Heart left ventricle (tissue), 16 donors: Measurements from ENCODE around the gene TPD52L2. TPM values are rescaled to one million over a fixed set of nuclear protein-coding genes. Genes with fewer than 3 reads are reported as not detected.

Source experiments
- ATAC-seq, 4 donors: fragments of 200-7000 bp; cut with Tn5 transposase; one replicate each; pipeline ENCODE4 v1.9.1; 2020 to 2022; ENCODE audit warnings: moderate library complexity in 4 of 4, mild to moderate bottlenecking in 3 of 4, moderate number of reproducible peaks in 1 of 4
- DNase-seq, 5 donors: peaks; one replicate each; pipeline ENCODE4 v3.0.0-alpha.2; 2020
- H3K27ac ChIP-seq, 12 donors: fragments of 200-600 bp; sonication (generic) in 4 of 12; one replicate each; pipeline versions ENCODE4 v1.5.0 to v1.8.0; 2016 to 2022; ENCODE audit warnings: mild to moderate bottlenecking in 2 of 12
- H3K27me3 ChIP-seq, 9 donors: fragments of 200-600 bp; sonication (generic) in 2 of 9; one replicate each; pipeline versions ENCODE4 v1.5.1 to v1.8.0; 2016 to 2022; ENCODE audit warnings: mild to moderate bottlenecking in 3 of 9
- H3K36me3 ChIP-seq, 9 donors: fragments of 200-600 bp; sonication (generic) in 2 of 9; one replicate each; pipeline versions ENCODE4 v1.5.0 to v1.8.0; 2018 to 2022; ENCODE audit warnings: mild to moderate bottlenecking in 2 of 9
- H3K4me1 ChIP-seq, 12 donors: fragments of 200-600 bp; sonication (generic) in 4 of 12; one replicate each; pipeline versions ENCODE4 v1.5.0 to v1.8.0; 2016 to 2022; ENCODE audit warnings: mild to moderate bottlenecking in 3 of 12
- H3K4me3 ChIP-seq, 12 donors: fragments of 200-600 bp; sonication (generic) in 4 of 12; one replicate each; pipeline versions ENCODE4 v1.5.0 to v1.8.0; 2017 to 2022; ENCODE audit warnings: mild to moderate bottlenecking in 9 of 12, moderate library complexity in 4 of 12
- H3K9me3 ChIP-seq, 12 donors: fragments of 200-600 bp; sonication (generic) in 4 of 12; one replicate each; pipeline versions ENCODE4 v1.5.0 to v1.8.0; 2016 to 2022; ENCODE audit warnings: mild to moderate bottlenecking in 1 of 12
- POLR2A ChIP-seq, 2 donors: fragments of 450-650 bp; IDR thresholded peaks; one replicate each; pipeline ENCODE4 v1.6.1; 2017; ENCODE audit warnings: antibody characterized with exemption in 2 of 2, mild to moderate bottlenecking in 2 of 2, moderate library complexity in 2 of 2
- WGBS, 4 donors: extraction: QIAGEN DNeasy Blood & Tissue Kit in 2 of 4; methylation state at CpG; one replicate each; pipeline versions ENCODE4 v1.1.5 to v1.1.7; 2013 to 2018; 5-methylcytosine and 5-hydroxymethylcytosine counted together
- intact Hi-C, 10 donors: fragments of 100-400 bp; cut with DNase I; formaldehyde crosslinking; loops; one replicate each; pipeline versions ENCODE4 v1.11.1 to v1.14.2; 2022
- polyA plus RNA-seq, 2 donors: library from polyadenylated mRNA; stranded (reverse); fragments of 200-250 nt; gene quantifications; one replicate each; pipeline ENCODE4 v1.2.3, GENCODE V29; 2013
- total RNA-seq, 9 donors: library from RNA; depleted of rRNA in 2 of 9; stranded (reverse); fragments of >200 nt in 2 of 9; fragmentation: NEBNext Ultra II Directional in 3 of 9; extraction: Animal tissue kit (Norgen Biotek cat#: 25700) in 3 of 9; gene quantifications; one replicate each; pipeline versions ENCODE4 v1.1.0 to v1.2.4, GENCODE V29; 2016 to 2023
- TF ChIP-seq, protein P1 (sequence below), 12 donors: fragments of 200-600 bp; sonication (generic) in 4 of 12; IDR thresholded peaks; one replicate each; pipeline versions ENCODE4 v1.5.0 to v1.8.0; 2018 to 2022; ENCODE audit warnings: antibody characterized with exemption in 12 of 12, mild to moderate bottlenecking in 5 of 12
- donor health status: ischemic (EF 13 %, LVEDD 7.1; RV severe dilation, severe dysfunction).
- donor health status: healthy with polysubstance abuse.
- donor health status: DM: no; HTN: yes; CAD: no.
- donor health status: DM: no; HTN: no; CAD: no.
- donor health status: ischemic (EF 25% LVEDD 6.9; RV normal size, moderate dysfunction).
- donor health status: ischemic (EF 25% LVEDD 5.7; RV mildly dilated, moderate dysfunction).
- donor health status: healthy.
- donor health status: DM: yes; HTN: yes; CAD: no.
- donor health status: ischemic (EF 35%, LVEDD 5.7; RV mildly dilated, moderate dysfunction).
- donor health status: nonischemic (EF 11% LVEDD 7.7; RV severe dilation, severe dysfunction).
- donor health status: DM: yes; HTN: yes; CAD: no.
- donor health status: PGD.
- donor health status: ischemic (EF 29% LVEDD 5.4; RV normal size, mild dysfunction).
- donor health status: nonischemic (EF 23%, LVEDD 6.1; RV moderate dilation, normal function).

The TPD52L2 gene
- total and polyA plus RNA-seq, 11 donors, result 44.4 to 179 (median 72.2) TPM

DNA sequence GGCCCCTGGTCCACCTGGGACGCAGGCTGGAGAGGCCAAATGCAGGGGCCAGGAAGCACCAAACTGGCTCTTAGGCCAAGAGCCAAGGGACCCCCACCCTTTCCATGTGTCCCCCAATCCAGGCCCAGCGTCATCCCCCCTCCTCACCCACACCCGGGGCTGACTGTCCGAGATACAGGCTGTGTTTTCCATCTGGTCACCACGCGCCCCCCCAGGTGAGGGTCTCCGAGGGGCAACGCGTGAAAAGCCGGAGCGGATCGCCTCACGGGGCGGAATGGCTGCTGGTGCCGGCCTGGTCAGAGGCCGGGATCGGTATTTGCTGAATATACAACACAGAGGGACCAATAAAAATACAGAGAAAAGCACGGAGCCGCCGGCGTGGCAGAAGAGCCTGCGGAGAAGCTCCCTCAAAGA lies 9.0 kb upstream of the TPD52L2 start:
- peaks cover 26 to 85% (median 60%) of the 10 kb centered on the region in 12 donors for H3K4me1 ChIP-seq
- H3K27ac ChIP-seq, result peak overlapping the region in 11 of 12 donors; percentile 82 to 96 (median 91)
- no peaks in the 10 kb centered on the region for H3K27me3 ChIP-seq
- H3K4me3 ChIP-seq, result no peak overlapping the region
- no peaks in the 10 kb centered on the region for H3K9me3 ChIP-seq
- intact Hi-C loops, result loop anchor here in 3 of 10 donors (5.0 kb wide), 1 partner anchor 34 kb away; no protein-coding TSS in a partner anchor
- no peak for TF ChIP-seq POLR2A (IDR thresholded peaks at IDR 0.05)
- TF ChIP-seq, protein P1, sequence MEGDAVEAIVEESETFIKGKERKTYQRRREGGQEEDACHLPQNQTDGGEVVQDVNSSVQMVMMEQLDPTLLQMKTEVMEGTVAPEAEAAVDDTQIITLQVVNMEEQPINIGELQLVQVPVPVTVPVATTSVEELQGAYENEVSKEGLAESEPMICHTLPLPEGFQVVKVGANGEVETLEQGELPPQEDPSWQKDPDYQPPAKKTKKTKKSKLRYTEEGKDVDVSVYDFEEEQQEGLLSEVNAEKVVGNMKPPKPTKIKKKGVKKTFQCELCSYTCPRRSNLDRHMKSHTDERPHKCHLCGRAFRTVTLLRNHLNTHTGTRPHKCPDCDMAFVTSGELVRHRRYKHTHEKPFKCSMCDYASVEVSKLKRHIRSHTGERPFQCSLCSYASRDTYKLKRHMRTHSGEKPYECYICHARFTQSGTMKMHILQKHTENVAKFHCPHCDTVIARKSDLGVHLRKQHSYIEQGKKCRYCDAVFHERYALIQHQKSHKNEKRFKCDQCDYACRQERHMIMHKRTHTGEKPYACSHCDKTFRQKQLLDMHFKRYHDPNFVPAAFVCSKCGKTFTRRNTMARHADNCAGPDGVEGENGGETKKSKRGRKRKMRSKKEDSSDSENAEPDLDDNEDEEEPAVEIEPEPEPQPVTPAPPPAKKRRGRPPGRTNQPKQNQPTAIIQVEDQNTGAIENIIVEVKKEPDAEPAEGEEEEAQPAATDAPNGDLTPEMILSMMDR (IDR thresholded peaks at IDR 0.05), result no peak
- WGBS, 4 donors, result 80 to 88% (median 83%) methylated on average over 21 to 22 of the region's 22 CpGs
- ATAC-seq (no peak), DNase-seq (peak in 1 of 5 donors; percentile 62)
- H3K36me3 ChIP-seq, result peaks cover 0 to 1% (median 0%) of the 10 kb centered on the region in 9 donors

DNA sequence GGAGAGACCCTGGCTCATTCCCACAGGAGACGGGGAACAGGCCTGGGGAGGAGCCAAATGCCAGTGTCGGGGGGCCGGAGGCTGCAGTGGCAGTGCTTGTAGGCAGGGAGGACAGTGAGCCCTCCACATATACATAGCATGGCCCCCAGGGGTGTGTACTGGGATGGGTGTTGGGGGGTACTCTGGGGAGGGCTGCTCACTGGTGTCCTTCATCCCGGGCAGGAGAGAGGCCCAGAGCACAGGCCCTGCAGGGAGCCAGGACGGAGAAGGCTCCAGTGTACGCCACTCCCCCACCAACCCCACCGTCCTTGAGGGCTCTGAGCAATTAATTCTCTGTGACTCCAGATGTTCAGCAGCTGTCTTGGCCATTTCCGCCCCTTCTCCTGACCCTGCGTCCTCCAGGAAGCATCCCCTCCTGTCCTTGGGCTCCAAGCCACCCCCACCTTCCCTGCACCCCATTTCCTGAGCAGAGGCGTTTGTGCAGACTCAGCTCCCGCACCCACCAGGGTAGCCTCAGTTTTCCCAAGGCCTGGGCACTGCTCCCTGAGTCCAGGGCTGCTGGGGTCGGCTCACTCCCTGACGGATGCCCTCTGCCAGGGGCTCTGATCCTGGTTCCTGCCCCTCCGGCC lies 7.2 kb upstream of the TPD52L2 start:
- H3K27ac ChIP-seq, result peak overlapping the region; percentile 49 to 88 (median 80)

DNA sequence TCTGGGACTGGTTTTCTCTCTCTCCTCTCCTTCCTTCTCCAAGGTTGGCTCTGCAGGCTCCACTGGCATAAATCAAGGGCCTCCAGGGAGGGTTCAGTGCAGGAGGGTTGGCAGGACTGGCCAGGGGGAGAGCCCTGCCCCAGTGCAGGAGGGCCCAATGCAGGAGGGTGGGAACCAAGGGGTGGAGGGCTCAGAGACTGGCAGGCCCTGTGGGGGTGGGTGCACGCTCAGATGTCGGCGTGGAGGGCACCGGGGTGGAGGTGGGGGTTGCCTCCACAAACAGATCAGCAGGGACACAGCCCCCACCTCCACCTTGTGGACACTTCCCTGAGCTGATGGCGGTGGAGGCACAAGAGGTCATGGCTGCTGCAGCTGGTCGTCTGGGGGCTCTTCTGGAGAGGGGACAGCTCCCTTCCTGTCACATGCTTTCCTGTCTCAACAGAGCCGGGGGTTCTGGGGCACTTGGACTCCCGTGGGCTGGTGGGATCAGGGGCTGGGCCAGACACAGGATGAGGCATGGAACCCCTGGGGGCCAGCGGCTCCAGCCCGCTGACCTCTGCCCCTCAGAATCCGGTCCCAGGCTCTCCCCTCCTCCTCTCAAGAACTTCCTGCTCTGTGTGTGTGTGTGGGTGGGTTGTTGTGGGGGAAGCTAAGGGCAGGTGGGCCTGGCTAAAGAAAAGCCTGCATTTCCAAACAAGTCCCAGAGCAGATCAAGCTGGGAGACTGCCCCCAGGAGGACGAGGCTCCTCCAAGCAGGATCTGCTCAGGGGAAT lies 6.5 kb upstream of the TPD52L2 start:
- intact Hi-C loops, result loop anchor here in 7 of 10 donors (1.0 to 5.0 kb wide), 6 partner anchors 12 to 72 kb away; no protein-coding TSS in a partner anchor
- TF ChIP-seq, protein P1 (IDR thresholded peaks at IDR 0.05), result peak in 10 of 12 donors; percentile 18 to 62 (median 46)
- no peak for TF ChIP-seq POLR2A (IDR thresholded peaks at IDR 0.05)
- peaks cover 28 to 80% (median 62%) of the 10 kb centered on the region in 12 donors for H3K4me1 ChIP-seq

More for the DNA sequence above, 7.2 kb upstream of the TPD52L2 start:
- peaks cover 0 to 17% (median 4%) of the 10 kb centered on the region in 9 donors for H3K36me3 ChIP-seq
- intact Hi-C loops, result loop anchor here in 7 of 10 donors (1.0 to 5.0 kb wide), 6 partner anchors 12 to 71 kb away; no protein-coding TSS in a partner anchor
- WGBS, 4 donors, result 29 to 45% (median 34%) methylated on average over 10 to 14 of the region's 14 CpGs
- peak; percentile 5 to 39 (median 16) for ATAC-seq
- no peaks in the 10 kb centered on the region for H3K9me3 ChIP-seq
- no peaks in the 10 kb centered on the region for H3K27me3 ChIP-seq
- DNase-seq, result peak; percentile 64 to 76 (median 66)
- H3K4me3 ChIP-seq, result peak overlapping the region in 2 of 12 donors; percentile 20 to 28
- H3K4me1 ChIP-seq, result peaks cover 26 to 81% (median 58%) of the 10 kb centered on the region in 12 donors
- TF ChIP-seq POLR2A (IDR thresholded peaks at IDR 0.05), result no peak
- TF ChIP-seq, protein P1 (IDR thresholded peaks at IDR 0.05), result no peak

More for the DNA sequence above, 6.5 kb upstream of the TPD52L2 start:
- WGBS, 4 donors, result 16 to 33% (median 26%) methylated on average over 1 to 12 of the region's 12 CpGs
- Histone ChIP-seq H3K27me3 (no peaks in the 10 kb centered on the region), H3K9me3 (no peaks in the 10 kb centered on the region), H3K4me3 (peak overlapping the region in 3 of 12 donors; percentile 20 to 28 (median 24)), H3K27ac (peak overlapping the region; percentile 49 to 88 (median 80)), H3K36me3 (peaks cover 0 to 17% (median 4%) of the 10 kb centered on the region in 9 donors)
- ATAC-seq (peak; percentile 32 to 74 (median 52)), DNase-seq (peak; percentile 78 to 88 (median 79))
